Right atrium auricular region (tissue), 2 donors: ENCODE measurements around the gene C6orf58. TPM values are rescaled to one million over a fixed set of nuclear protein-coding genes. Genes with fewer than 3 reads are reported as not detected.

Source experiments
- DNase-seq: peaks from one replicate; pipeline ENCODE4 v3.0.0-alpha.2; 2019; ENCODE audit warnings: low spot score
- H3K27ac ChIP-seq, 2 donors: fragments of 200-600 bp; sonication (generic); 1 replicate in 1 of 2; 2 replicates in 1 of 2; pipeline ENCODE4 v1.5.1; 2016 to 2019
- H3K27me3 ChIP-seq, 2 donors: fragments of 200-600 bp; sonication (generic); one replicate each; pipeline versions ENCODE4 v1.5.1 to v1.6.0; 2017 to 2019
- H3K36me3 ChIP-seq: fragments of 200-600 bp; sonication (generic); one replicate; pipeline ENCODE4 v1.5.1; 2016
- H3K4me1 ChIP-seq, 2 donors: fragments of 200-600 bp; sonication (generic); one replicate each; pipeline versions ENCODE4 v1.5.1 to v1.6.0; 2017 to 2019
- H3K4me3 ChIP-seq, 2 donors: fragments of 200-600 bp; sonication (generic); 1 replicate in 1 of 2; 2 replicates in 1 of 2; pipeline ENCODE4 v1.5.1; 2017 to 2019; ENCODE audit warnings: mild to moderate bottlenecking in 1 of 2, moderate library complexity in 1 of 2
- H3K9me3 ChIP-seq, 2 donors: fragments of 200-600 bp; sonication (generic); one replicate each; pipeline ENCODE4 v1.5.1; 2019
- CTCF ChIP-seq, 2 donors: fragments of 200-600 bp; sonication (generic); IDR thresholded peaks; one replicate each; pipeline ENCODE4 v1.5.1; 2019; ENCODE audit warnings: antibody characterized with exemption in 2 of 2
- total RNA-seq, 2 donors: library from RNA; depleted of rRNA; stranded (reverse); fragments of >200 nt; gene quantifications; one replicate each; pipeline ENCODE4 v1.1.0, GENCODE V29; 2016

Gene C6orf58
- total RNA-seq, 2 donors from 2014 or later = not detected

- Histone ChIP-seq H3K27me3 (no peaks in the 10 kb centered on the region), H3K36me3 (no peaks in the 10 kb centered on the region), H3K27ac (no peak overlapping the region), H3K4me3 (no peak overlapping the region), H3K4me1 (no peaks in the 10 kb centered on the region), H3K9me3 (no peaks in the 10 kb centered on the region)
- DNase-seq = no peak
- TF ChIP-seq CTCF (IDR thresholded peaks at IDR 0.05) = no peak
These were observed 57.2 kb downstream of the C6orf58 start for GRCh38 chr6:127634178-127634577.

- TF ChIP-seq CTCF (IDR thresholded peaks at IDR 0.05) = no peak
- no peaks in the 10 kb centered on the region for H3K27me3 ChIP-seq
- H3K4me1 ChIP-seq = no peaks in the 10 kb centered on the region
- DNase-seq = no peak
- no peak overlapping the region for H3K27ac ChIP-seq
- no peaks in the 10 kb centered on the region for H3K9me3 ChIP-seq
- no peaks in the 10 kb centered on the region for H3K36me3 ChIP-seq
- H3K4me3 ChIP-seq = no peak overlapping the region
These were observed 58.1 kb downstream of the C6orf58 start for GRCh38 chr6:127635091-127635490.

- Histone ChIP-seq H3K4me1 (no peaks in the 10 kb centered on the region), H3K27ac (no peak overlapping the region), H3K27me3 (no peaks in the 10 kb centered on the region), H3K4me3 (no peak overlapping the region), H3K36me3 (no peaks in the 10 kb centered on the region), H3K9me3 (no peaks in the 10 kb centered on the region)
- DNase-seq = no peak
- TF ChIP-seq CTCF (IDR thresholded peaks at IDR 0.05) = no peak
These were observed 60.9 kb downstream of the C6orf58 start for GRCh38 chr6:127637830-127638409.

Other genes with a start within 250 kb of the C6orf58 start
- gene ECHDC1, start 233.6 kb upstream of the C6orf58 start, total RNA-seq = 10 to 100 TPM; 29.8 to 37.3 TPM
- 1 to 10 TPM; 1.5 to 1.8 TPM for gene KIAA0408, start 117.8 kb upstream of the C6orf58 start, total RNA-seq